ENCODE results near the gene AIFM3.
"Not testable (repeated sequence)": the region's sequence is repeated elsewhere in the genome, so short reads cannot be mapped to it uniquely, and the experiment has no call there.

Gene AIFM3

GRCh38 chr22:20957683-20958431, 9.2 kb upstream of the AIFM3 start:
- no peak for DNase-seq (ENCODE audit: low read depth)

GRCh38 chr22:20959578-20960461, 7.2 kb upstream of the AIFM3 start:
- no peak for DNase-seq (ENCODE audit: low read depth)

DNA sequence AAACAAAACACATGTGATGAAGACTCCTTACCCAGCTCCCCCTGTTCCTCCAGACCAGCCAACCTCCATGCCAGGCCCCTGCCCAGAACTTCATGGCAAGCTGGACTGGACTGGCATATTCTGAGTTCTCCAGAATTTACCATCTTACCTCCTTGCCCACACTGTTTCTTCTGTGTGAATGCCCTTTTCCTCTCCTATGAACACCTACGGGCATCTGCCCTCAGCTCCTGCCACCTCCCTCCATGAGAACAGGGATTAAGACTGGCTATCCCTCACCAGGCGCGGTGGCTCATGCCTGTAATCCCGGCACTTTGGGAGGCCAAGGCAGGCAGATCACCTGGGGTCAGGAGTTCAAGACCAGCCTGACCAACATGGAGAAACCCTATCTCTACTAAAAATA, 6.4 kb upstream of the AIFM3 start:
- DNase-seq (ENCODE audit: low read depth), result no peak

- no peak for DNase-seq (ENCODE audit: low read depth)
Measured at GRCh38 chr22:20962491-20962945, 4.5 kb upstream of the AIFM3 start.

DNA sequence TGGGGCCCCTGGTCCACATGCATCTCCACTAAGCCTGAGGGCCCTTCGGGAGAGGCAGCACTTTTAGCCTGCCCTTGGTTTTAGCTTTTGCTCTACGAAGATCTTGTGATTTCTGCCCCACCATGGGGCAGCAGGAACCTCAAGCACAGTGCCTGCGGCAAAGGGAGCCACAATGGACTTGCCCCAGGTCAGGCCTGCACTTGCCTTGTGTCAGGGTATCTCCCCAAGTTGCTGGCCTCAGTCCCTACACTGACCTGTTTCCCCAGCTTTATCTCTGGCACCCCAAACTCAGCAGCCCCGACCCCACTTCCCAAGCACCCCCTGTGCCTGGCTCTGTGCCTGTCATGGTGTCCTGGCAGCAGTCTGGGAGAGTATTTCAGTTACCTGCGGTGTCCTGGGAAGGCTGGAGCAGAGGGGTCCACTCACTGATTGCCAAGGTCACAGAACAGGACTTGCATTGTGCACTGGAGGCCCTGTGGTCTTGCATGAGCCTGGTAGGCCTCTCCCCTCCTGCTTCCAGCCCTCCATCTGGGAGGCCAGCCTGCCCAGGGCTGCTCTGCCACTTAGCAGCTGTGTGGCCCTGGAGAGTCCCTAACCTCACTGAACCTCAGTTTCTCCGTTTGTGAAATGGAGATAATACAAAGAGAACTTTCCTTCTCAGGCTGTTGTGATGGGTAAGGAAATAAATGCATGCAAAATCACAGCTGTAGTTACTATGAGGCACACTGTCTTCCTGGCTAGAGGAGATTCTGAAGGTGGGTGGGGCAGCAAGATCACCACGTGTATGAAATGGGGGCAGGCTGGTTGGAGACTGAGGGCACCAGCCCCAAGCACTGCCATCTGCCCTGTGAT, 3.6 kb upstream of the AIFM3 start:
- DNase-seq (ENCODE audit: low read depth), result no peak

GRCh38 chr22:20964090-20964798, 2.8 kb upstream of the AIFM3 start:
- no peak for DNase-seq (ENCODE audit: low read depth)

DNA sequence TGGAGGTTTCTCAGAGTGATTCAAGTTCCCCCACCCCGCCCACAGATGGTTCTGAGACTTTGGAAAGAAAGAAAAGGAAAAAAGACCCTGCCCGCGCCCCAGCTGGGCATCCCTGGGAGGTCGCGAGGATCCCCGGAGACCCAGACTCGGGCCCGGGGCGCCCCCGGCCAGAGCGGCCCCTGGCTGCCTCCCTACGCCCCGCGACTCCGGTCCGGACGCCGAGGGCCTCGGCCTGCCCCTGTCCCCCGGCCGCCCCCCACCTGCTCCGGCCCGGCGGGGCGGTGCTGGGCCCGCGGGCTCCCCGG, 2.3 kb upstream of the AIFM3 start:
- no peak for DNase-seq (ENCODE audit: low read depth)

DNA sequence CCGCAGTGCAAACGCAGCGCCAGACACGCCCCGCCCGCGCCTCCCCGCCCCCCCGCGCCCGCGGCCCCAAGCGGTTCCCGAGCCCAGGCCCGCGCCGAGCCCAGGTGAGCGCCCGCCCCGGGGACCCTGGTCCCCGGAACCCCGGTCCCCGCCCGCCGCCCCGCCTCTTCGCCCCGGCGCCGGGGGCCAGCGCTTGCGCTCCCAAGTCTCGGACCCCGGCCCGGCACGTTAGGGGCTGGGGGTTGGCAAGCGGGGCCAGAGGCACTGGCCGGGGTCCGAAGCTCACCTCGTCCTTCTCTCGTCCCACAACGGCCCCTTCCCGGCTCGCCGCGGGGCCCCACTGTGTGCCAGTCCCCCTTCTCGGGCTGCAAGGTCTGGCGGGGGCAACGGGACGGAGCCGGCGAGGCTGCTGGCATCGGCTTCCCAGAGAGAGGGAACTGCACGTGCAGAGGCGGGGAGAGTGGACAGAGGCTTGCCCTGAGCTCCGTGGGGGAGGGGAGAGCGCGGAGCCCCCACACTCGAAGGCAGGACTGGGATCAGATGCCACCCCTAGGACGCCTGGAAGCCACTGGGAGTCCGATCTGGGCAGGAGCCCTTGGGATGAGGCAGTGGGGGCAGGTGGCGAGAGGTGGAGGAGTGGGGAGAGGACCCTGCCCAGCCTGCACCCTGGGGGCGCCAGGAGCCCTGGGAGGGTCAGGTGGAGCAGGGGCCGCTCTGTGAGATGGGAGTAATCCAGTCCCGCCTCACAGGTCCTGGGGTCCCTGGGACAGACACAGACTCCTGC, 1.8 kb upstream of the AIFM3 start:
- no peak for DNase-seq (ENCODE audit: low read depth)

DNA sequence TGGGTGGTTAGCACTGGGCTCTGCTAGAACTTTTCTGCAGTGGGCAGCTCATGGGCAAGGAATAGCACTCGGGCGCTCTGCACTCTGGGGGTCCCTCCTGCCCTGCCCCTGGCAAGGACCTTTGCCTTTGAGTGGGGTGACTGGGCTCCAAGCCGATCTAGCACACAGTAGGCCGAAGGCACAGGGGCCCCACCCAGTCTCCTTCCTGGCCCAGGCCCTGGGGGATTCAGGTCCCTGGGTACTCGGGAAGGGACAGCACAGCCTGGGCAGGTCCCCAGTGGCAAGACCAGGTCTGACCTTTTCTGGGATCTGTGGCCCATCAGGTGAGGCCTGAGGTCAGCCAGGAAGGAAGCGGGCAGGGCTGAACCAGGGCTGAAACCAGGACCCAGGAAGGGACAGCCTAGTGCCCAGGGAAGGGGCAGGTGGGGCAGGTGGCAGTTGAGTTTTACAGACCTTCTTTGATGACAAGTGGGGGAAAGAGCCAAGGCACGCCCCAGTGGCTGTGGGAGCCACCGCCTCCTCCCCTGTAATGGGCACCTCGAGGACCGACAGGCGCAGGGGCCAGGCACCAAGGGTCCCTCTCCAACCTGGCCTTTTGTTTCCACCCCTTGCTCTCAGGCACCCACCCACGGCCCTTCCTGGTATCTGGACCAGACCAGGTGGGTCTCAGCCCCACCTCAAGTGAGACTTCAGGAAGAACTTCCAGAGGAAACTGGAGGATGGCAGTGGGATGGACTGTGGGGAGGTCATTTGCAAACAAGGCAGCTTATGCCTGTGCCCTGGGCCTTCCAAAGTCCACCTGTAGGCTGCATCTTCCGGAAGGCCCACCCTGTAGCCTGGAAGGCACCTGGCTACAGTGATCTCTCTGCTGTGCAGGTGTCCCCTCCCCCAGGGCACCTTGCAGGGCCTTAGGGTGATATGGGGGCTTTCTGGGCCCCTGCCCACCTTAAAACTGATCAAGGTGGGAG, 883 bp upstream of the AIFM3 start:
- DNase-seq (ENCODE audit: low read depth), result no peak

- no peak for DNase-seq (ENCODE audit: low read depth)
Measured at GRCh38 chr22:20967697-20968211, 699 bp downstream of the AIFM3 start.

GRCh38 chr22:20968281-20968977, 1.4 kb downstream of the AIFM3 start:
- DNase-seq (ENCODE audit: low read depth), result no peak

DNA sequence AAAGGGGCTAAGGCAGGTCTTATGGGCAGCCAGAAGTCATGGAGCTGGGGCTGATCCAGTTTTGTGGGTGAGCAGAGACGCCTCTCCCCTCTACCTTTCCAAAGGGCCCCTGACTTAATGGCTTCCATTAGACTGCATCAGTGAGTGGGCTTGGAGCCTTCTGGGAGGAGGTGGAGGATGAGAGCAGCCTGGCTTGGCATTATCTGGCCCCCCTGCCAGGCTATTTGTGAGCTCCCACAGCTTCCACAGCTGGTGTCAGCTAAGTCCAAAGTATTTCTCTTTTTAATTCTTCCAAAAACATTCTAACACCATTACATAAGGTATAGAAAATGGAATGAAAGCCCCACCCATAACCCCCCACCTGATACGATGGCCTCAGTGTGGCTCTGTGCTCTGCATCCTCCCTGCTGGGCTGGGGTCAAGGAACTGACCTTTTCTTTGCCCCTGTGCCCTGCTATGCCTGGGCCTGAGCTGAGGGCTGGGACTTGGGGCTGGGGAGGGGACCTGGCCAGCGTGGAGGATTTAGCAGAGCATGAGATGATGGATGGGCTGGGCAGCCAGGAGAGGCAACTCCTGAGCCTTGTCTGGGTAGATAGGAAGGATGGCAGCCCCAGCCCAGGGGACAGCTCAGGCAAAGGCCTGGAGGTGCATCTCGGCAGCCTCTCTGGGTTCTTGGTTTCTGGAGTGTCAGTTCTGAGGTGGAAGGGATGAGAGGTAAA, 4.0 kb downstream of the AIFM3 start:
- DNase-seq (ENCODE audit: low read depth), result no peak

DNA sequence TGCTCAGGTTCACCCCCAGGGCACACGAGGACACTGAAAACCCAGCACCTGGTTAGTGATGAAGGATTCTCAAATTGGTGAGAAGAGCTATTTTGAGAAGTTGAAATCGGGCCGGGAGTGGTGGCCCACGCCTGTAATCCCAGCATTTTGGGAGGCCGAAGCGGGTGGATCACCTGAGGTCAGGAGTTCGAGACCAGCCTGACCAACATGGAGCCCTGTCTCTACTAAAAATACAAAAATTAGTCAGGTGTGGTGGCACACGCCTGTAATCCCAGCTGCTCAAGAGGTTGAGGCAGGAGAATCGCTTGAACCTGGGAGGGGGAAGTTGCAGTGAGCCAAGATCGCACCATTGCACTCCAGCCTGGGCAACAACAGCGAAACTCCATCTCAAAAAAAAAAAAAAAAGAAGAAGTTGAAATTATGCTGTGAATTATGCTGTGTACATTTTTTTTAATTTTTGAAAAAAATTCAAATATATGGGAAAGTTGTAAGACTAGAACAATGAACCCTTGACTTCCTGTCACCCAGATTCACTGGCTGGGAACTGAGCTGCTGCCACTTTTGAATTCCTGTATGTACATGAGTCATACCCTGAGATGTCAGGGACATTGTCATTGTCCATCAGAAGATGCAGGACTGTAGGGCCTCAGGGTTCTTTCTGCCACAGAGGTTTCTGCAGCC, 5.1 kb downstream of the AIFM3 start:
- not testable (repeated sequence) for DNase-seq (ENCODE audit: low read depth)

DNA sequence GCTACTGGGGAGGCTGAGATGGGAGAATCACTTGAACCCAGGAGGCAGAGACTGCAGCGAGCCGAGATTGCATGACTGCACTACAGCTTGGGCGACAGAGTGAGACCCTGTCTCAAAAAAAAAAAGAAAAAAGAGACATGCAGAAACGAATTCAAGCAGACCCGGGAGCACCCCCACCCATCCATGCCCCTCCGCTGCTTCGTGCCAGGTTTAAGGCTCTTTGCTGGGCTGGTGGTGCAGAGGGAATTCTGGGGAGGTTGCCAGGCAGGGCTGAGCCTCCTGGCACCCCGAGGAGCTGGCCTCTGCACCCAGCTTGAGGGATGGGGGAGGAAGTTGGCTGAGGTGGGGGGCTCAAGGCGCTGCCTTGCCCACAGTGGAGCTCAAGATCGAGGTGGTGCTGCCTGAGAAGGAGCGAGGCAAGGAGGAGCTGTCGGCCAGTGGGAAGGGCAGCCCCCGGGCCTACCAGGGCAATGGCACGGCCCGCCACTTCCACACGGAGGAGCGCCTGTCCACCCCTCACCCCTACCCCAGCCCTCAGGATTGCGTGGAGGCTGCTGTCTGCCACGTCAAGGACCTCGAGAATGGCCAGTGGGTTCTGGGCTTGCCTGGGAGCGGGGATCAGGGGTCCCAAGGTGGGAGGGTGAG, 6.0 kb downstream of the AIFM3 start:
- DNase-seq (ENCODE audit: low read depth), result no peak

- no peak for DNase-seq (ENCODE audit: low read depth)
Measured at GRCh38 chr22:20973634-20974286, 6.7 kb downstream of the AIFM3 start.

DNA sequence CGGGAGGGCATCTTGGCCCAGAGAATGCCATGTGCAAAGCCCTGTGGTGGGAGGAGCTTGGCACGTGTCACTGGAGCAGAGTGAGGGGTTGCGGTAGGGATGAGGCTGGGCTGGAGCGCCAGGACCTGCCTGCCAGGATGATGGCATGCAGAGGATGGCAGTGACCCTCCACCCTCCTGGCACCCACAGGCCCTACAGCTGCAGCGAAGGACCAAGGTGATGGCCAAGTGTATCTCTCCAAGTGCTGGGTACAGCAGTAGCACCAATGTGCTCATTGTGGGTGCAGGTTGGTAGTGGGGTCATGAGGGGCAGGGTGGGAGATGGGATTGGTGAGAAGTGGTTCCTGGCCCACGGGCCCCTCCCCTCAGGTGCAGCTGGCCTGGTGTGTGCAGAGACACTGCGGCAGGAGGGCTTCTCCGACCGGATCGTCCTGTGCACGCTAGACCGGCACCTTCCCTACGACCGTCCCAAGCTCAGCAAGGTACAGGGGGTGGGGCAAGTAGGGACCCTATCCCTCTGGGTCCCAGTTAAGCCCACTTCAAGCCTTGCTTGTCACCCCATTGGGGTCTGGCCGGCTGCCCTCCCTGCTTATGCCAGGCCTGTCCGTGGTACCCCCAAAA, 7.4 kb downstream of the AIFM3 start:
- no peak for DNase-seq (ENCODE audit: low read depth)

Measured in activated T-cell treated with anti-CD3 and anti-CD28 coated beads for 48 hours (primary cell).